Measurements from ENCODE around the gene CHCHD6. TPM values are rescaled to one million over a fixed set of nuclear protein-coding genes. Genes with fewer than 3 reads are reported as not detected.

Gene CHCHD6
- total RNA-seq, 1 donor from 2014 or later, result 17.1 TPM

DNA sequence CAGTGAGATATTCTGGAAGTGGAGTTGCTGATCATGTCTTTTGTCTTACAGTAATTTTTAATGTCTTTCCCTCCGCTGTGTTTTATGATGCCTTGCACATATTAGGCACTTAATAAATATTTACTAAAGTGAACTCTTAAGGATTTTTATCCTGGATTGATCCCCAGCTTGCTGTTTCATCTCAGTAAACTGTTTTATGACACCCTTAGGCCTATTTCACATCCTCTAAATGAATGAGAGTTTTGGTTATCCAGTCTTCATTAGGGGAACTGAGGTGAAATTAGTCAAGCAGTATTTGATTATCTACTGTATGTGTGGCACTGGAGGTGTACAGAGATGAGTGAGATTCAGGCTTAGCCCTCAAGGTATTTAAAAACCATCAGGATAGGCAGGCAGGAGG is 19.8 kb downstream of the CHCHD6 start:
- Mint-ChIP-seq H3K27ac (ENCODE audit: unreplicated experiment) (no peak overlapping the region), H3K27me3 (ENCODE audit: low read depth) (no peaks in the 10 kb centered on the region), H3K4me3 (ENCODE audit: unreplicated experiment) (no peak overlapping the region), H3K36me3 (ENCODE audit: low read depth) (peaks cover 2% of the 10 kb centered on the region), H3K9me3 (ENCODE audit: low read depth) (peaks cover 10% of the 10 kb centered on the region), H3K4me1 (ENCODE audit: low read depth) (no peaks in the 10 kb centered on the region)
- TF ChIP-seq, protein P1, sequence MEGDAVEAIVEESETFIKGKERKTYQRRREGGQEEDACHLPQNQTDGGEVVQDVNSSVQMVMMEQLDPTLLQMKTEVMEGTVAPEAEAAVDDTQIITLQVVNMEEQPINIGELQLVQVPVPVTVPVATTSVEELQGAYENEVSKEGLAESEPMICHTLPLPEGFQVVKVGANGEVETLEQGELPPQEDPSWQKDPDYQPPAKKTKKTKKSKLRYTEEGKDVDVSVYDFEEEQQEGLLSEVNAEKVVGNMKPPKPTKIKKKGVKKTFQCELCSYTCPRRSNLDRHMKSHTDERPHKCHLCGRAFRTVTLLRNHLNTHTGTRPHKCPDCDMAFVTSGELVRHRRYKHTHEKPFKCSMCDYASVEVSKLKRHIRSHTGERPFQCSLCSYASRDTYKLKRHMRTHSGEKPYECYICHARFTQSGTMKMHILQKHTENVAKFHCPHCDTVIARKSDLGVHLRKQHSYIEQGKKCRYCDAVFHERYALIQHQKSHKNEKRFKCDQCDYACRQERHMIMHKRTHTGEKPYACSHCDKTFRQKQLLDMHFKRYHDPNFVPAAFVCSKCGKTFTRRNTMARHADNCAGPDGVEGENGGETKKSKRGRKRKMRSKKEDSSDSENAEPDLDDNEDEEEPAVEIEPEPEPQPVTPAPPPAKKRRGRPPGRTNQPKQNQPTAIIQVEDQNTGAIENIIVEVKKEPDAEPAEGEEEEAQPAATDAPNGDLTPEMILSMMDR (IDR thresholded peaks at IDR 0.05), result no peak
- DNase-seq (ENCODE audit: low spot score), result no peak

DNA sequence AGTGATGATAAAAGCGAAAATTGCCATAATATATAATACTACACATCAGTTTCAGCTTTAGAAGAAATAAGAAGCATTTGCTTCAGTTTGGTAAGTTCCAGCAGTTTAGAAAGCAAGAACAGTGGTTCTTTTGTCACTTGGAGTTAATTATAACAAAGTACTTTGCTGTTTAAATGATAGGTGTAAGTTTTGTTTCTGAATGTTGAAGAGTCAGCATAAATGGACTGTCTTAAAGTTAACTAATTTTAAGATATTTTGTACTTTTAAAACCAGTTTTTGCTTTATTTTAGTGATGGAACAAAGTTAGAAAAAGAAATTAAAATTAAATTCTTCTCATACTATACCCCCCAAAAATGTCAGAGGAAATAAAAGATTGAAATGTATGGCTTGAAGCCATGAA is 24.6 kb downstream of the CHCHD6 start:
- no peak overlapping the region for H3K4me3 Mint-ChIP-seq (ENCODE audit: unreplicated experiment)
- TF ChIP-seq, protein P1 (IDR thresholded peaks at IDR 0.05), result no peak
- DNase-seq (ENCODE audit: low spot score), result no peak
- H3K4me1 Mint-ChIP-seq (ENCODE audit: low read depth), result peaks cover 9% of the 10 kb centered on the region
- H3K27ac Mint-ChIP-seq (ENCODE audit: unreplicated experiment), result no peak overlapping the region
- H3K9me3 Mint-ChIP-seq (ENCODE audit: low read depth), result peaks cover 10% of the 10 kb centered on the region
- H3K27me3 Mint-ChIP-seq (ENCODE audit: low read depth), result no peaks in the 10 kb centered on the region
- H3K36me3 Mint-ChIP-seq (ENCODE audit: low read depth), result peaks cover 4% of the 10 kb centered on the region

DNA sequence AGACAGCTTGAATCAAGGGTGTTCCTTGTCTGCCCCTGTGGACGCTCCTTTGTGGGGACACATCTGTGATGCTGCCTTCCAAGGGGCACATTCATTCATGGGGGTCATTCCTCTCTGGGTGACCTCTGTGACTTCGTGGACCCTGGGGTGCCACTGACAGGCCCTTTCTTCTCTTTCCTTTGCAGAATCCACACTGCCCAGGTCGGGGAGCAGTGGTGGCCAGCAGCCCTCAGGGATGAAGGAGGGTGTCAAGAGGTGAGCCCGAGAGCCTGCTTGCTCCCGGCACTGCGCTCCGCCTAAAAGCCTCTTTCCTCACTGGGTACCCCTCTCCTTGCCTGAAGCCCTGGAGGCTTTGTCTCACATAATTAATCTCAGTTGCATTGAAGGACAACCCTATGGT is 26.3 kb downstream of the CHCHD6 start:
- Mint-ChIP-seq H3K36me3 (ENCODE audit: low read depth) (peaks cover 3% of the 10 kb centered on the region), H3K4me3 (ENCODE audit: unreplicated experiment) (no peak overlapping the region), H3K27me3 (ENCODE audit: low read depth) (no peaks in the 10 kb centered on the region), H3K9me3 (ENCODE audit: low read depth) (no peaks in the 10 kb centered on the region), H3K4me1 (ENCODE audit: low read depth) (peaks cover 16% of the 10 kb centered on the region), H3K27ac (ENCODE audit: unreplicated experiment) (no peak overlapping the region)
- TF ChIP-seq, protein P1 (IDR thresholded peaks at IDR 0.05), result no peak
- no peak for DNase-seq (ENCODE audit: low spot score)

DNA sequence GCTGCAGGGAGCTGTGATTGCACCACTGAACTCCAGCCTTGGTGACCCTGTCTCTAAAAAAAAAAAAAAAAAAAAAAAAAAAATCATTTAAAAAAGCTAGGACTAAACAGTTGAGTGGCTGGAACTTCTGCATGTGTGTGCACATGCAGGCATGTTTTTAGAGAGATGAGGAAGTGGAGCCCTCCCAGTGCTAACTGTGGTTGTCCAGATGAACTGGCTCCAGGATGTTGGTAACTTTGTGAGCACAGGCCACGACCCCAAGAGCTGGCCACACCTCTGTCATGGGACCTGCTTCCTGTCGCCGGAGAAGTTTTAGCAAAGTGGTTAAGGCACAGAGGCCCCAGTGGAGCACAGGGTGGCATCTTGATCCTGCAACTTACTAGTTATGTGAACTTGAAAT is 27.0 kb downstream of the CHCHD6 start:
- TF ChIP-seq, protein P1 (IDR thresholded peaks at IDR 0.05), result no peak
- no peak for DNase-seq (ENCODE audit: low spot score)
- H3K9me3 Mint-ChIP-seq (ENCODE audit: low read depth), result no peaks in the 10 kb centered on the region

DNA sequence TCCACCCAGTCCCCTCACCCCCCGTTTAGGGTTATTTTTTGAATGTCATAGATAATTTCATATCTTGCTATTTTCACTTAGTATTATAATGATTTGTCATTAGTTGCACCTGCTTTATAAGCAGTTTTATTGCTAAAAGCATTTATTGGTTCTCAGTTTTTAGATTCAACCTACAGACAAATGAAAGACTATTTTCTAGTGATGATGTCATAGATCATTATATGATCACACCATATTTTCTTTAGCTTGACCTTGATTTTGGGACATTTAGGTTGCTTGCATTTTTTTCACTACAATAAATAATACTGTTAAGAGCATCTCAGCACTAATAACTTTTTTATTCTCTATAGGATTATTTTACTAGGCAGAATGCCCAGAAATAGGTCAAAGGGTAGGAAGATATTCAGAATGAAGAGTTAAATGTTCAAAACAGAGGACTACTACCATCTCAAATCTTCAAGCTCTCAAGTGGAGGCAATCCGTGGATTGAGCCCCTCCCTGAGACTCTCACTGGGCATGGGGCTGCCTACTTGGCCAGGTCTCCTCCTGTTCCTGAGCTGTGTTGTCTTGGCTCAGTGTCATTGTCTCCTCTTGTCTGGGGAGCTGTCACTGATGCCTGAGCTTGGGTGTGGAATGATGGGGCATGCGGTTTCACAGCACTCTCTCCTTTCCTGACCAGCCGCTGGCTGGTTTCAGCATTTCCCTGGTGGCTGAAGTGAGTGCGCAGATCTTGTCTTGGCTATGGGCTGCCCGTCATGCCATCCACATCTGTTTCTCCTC is 28.4 kb downstream of the CHCHD6 start:
- TF ChIP-seq, protein P1 (IDR thresholded peaks at IDR 0.05), result no peak
- no peaks in the 10 kb centered on the region for H3K9me3 Mint-ChIP-seq (ENCODE audit: low read depth)
- DNase-seq (ENCODE audit: low spot score), result no peak
- peaks cover 8% of the 10 kb centered on the region for H3K36me3 Mint-ChIP-seq (ENCODE audit: low read depth)
- H3K27ac Mint-ChIP-seq (ENCODE audit: unreplicated experiment), result no peak overlapping the region
- H3K27me3 Mint-ChIP-seq (ENCODE audit: low read depth), result no peaks in the 10 kb centered on the region
- peaks cover 16% of the 10 kb centered on the region for H3K4me1 Mint-ChIP-seq (ENCODE audit: low read depth)
- no peak overlapping the region for H3K4me3 Mint-ChIP-seq (ENCODE audit: unreplicated experiment)

More for the DNA sequence above, 27.0 kb downstream of the CHCHD6 start:
- Mint-ChIP-seq H3K4me1 (ENCODE audit: low read depth) (peaks cover 16% of the 10 kb centered on the region), H3K36me3 (ENCODE audit: low read depth) (peaks cover 4% of the 10 kb centered on the region), H3K27me3 (ENCODE audit: low read depth) (no peaks in the 10 kb centered on the region), H3K4me3 (ENCODE audit: unreplicated experiment) (no peak overlapping the region), H3K27ac (ENCODE audit: unreplicated experiment) (no peak overlapping the region)

Data from chondrocyte (in vitro differentiated cells).